Kidney glomerular epithelial cell (primary cell): ENCODE results near the gene TMEM171.

ENCODE experiments used
- DNase-seq: peaks from one replicate; lab custom pipeline; 2025; lab: John Stamatoyannopoulos, UW

The TMEM171 gene

GRCh38 chr5:73120222-73121118 lies at the start of gene TMEM171:
Gene TMEM171 (plus strand): TSS chr5:73120575. CDS start chr5:73123374, 2,799 bp downstream.
- DNase-seq: peak; percentile 19

- DNase-seq: no peak
Measured at GRCh38 chr5:73081093-73081492, 39.3 kb upstream of the TMEM171 start.

DNA sequence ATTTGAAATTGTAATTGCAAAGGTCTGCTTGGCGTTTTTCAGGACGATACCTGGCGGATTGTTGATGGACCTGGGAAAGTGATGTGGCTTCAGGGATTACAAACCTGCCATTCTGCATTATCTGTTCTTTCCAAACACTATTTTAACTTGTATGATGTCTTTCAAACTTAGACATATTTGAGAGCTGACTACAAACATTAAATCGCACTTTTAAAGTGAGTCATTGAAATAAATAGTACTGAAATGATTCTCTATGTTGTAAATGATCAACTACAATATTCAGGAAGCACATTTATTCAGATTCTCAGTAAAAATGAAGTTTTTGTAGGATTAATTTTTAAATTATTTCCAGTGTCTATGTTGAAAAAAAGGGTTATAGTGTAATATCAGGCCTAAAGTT lies 32.3 kb upstream of the TMEM171 start:
- peak; percentile 69 for DNase-seq

DNA sequence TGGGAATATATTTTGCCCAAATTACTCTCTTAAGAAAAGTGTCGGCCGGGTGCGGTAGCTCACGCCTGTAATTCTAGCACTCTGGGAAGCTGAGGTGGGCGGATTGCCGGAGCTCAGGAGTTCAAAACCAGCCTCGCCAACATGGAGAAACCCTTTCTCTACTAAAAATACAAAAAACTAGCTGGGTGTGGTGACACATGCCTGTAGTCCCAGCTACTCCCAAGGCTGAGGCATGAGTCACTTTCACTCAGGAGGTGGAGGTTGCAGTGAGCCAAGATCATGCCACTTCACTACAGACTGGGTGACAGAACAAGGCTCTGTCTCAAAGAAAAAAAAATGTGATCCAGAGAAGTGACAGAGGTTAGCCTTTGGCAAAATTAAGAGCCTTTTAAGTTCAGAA lies 26.4 kb upstream of the TMEM171 start:
- DNase-seq: peak; percentile 42

DNA sequence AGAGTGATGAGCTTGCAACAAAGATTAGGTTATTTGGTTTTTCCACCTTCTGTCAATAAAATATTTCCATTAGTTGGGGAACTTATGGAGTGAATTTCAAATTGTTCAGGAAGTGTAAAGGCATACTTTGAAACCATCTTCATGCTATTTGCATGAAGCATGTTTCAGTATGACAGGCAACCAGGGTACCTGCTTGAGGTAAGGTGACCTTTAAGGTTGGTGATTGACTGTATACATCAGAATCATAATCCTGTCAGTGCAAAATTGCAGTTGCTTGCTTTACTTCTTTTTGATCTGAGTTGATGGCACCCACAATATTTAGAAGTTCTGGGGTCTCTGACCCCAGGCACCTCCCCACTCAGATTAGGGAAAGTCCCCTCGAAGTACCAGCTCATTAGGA lies 26.0 kb upstream of the TMEM171 start:
- no peak for DNase-seq

GRCh38 chr5:73095564-73096238 lies 24.7 kb upstream of the TMEM171 start:
- no peak for DNase-seq

GRCh38 chr5:73096239-73096575 lies 24.2 kb upstream of the TMEM171 start:
- no peak for DNase-seq

- no peak for DNase-seq
Measured at GRCh38 chr5:73097740-73098139, 22.6 kb upstream of the TMEM171 start.

DNA sequence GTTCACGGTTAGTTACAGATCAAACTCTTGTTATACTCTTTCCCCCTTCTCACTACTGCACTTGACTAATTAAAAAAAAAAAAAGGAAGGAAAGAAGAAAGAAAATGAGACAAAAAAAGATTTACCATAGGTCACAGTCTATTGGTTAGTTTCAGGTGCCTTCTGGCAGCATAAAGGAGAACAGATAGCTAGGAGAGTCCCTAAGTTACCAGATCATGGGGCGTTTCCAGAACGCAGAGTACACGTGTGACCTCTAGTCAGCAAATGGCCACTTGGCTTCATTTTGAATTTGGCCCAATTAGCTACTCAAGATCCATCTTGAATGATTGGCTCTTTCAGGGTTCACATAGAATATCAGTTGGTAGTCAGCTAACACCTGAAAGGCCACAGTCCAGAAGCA lies 20.3 kb upstream of the TMEM171 start:
- no peak for DNase-seq

- DNase-seq: no peak
Measured at GRCh38 chr5:73103870-73104299, 16.5 kb upstream of the TMEM171 start.

GRCh38 chr5:73104326-73104725 lies 16.0 kb upstream of the TMEM171 start:
- DNase-seq: no peak

- DNase-seq: no peak
Measured at GRCh38 chr5:73106335-73106734, 14.0 kb upstream of the TMEM171 start.

DNA sequence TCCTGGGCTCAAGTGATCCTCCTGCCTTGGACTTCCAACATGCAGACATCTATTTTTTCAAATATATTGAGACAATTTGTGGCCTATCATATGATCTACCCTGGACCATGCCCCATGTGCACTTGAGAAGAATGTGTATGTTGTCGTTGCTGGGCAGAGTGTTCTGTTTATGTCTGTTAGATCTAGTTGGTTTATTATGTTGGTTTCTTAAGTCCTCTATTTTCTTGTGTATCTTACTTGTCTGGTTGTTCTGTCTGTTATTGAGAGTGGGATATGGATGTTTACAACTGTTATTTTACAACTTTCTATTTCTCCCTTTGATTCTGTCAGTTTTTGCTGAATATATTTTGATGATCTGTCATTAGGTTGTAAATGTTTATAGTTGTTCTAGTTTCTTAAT lies 10.2 kb upstream of the TMEM171 start:
- no peak for DNase-seq

DNA sequence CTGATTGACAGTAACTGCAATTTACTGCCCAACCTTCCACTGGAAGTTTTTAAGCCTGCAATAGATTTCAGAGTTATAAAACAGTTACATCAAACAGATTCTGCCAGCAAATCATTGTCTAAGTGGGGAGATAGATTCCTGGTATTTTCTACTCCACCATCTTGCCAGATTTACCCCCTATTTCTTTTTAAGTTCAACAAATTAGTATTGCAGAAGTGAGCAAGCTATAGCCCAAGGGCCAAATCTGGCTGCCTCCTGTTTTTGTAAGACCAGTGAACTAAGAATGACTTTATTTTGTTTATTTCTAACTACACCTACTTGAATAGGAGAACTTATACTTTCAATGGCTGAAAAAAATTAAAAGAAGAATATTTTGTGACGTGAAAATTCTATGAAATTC lies 8.8 kb upstream of the TMEM171 start:
- no peak for DNase-seq

DNA sequence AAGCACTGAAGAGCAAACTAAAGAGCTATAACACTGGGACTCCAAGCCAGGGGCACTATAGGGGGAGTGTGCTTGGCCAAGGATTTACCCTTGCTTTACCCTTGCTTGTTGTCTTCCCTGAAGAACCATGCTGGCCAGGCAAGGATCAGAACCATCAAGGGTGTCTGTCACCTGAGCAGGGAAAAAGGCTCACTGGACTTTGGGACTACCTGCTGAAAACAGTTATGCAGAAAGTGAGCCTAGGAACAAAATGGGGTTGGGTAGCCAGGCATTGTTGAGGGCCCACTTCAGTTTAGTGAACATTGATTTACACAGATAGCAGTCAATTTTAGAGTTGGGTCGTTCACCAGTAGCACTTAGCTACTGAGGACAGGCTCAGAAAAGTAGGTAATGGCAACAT lies 8.0 kb upstream of the TMEM171 start:
- DNase-seq: no peak

- DNase-seq: no peak
Measured at GRCh38 chr5:73114044-73114688, 6.2 kb upstream of the TMEM171 start.

- DNase-seq: no peak
Measured at GRCh38 chr5:73115399-73116051, 4.8 kb upstream of the TMEM171 start.

DNA sequence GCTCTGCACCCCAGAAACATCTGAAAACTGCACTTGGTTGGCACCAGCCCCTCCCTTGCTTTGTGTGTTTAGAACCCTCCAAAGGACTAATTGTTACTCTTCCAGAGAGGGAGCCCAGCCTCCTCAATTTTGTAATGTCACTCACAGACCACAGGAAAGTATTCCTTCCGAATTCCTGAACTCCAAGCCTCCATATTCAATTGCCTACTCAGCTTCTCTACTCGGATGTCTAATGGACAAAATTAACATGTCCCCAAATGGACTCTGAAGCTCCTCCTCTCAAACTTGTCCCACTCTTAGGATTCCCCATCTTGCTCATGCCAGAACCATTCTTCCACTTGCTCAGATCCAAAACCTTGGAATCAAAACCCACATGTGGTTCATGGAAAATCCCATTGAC lies 3.9 kb upstream of the TMEM171 start:
- no peak for DNase-seq

GRCh38 chr5:73117088-73117740 lies 3.2 kb upstream of the TMEM171 start:
- DNase-seq: no peak

- no peak for DNase-seq
Measured at GRCh38 chr5:73118391-73118973, 1.9 kb upstream of the TMEM171 start.

DNA sequence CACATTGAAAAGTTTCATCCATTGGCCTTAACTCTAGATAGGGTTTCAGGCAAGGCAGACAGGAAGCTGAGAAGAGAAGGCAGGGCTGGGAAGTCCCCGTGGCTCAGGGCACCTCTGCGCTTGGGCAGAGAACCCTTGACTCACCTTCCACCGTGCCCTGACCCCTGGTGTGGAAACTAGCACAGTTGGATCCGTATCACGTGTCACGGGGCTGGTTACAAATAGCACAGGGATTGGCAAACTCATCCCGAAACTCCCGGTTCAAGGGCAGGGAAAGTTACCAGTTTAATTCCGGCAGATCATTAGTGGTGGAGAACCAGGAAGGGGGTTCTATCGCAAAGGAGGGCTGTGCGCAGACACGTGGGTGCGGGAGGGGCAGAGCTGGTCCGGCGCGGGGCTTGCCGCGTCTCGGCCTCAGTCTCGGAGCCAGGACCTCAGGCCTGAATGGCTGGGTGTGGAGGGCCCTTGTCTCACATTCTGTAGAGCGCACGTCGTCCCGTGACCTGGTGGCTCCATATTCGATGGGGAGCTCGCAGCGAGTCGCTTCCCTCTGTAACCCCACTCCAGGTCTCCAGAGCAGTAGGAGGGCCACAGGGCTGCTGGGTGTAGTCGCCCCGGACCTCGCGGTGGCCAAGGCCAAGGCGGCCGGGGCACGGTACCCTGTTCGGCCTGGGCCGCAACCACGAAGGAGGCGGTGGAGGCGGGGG lies 771 bp upstream of the TMEM171 start:
- DNase-seq: peak; percentile 67
